Endothelial cell of umbilical vein (primary cell): ENCODE data around the gene SEC61A1. TPM values are rescaled to one million over a fixed set of nuclear protein-coding genes. Genes with fewer than 3 reads are reported as not detected.

Experiments
- BruUV-seq: library from RNA; stranded (reverse); fragments of 400-500 nt; replicated peaks from 2 replicates; lab custom pipeline; 2021; lab: Mats Ljungman, UMichigan
- CTCF ChIA-PET: fragments of 300-600, 350-600 bp; sonication (Branson Sonifier 250); formaldehyde crosslinking; loops from one replicate; lab custom pipeline; 2021; ENCODE audit warnings: antibody characterized with exemption, inconsistent platforms; lab: Charles Lee
- POLR2A ChIA-PET: fragments of 300-600, 350-600 bp; sonication (Branson Sonifier 250); formaldehyde crosslinking; loops from one replicate; lab custom pipeline; 2021; ENCODE audit warnings: antibody characterized with exemption, inconsistent platforms; lab: Charles Lee
- DNase-seq: peaks from one replicate; pipeline ENCODE4 v3.0.0-alpha.2; 2011; ENCODE audit warnings: low read depth, low spot score
- FAIRE-seq: peaks from 2 replicates; lab custom pipeline; 2011; peaks lifted over from hg19 to GRCh38; lab: Jason Lieb, UNC
- H2AFZ ChIP-seq: 2 replicates; pipeline ENCODE4 v1.6.0; 2012; ENCODE audit warnings: low read depth, low read length, control low read depth, inconsistent platforms
- H3K27ac ChIP-seq: 2 replicates; pipeline ENCODE4 v1.5.1; 2011; ENCODE audit warnings: low read depth, mild to moderate bottlenecking, control low read depth, low read length, moderate library complexity; ENCODE audit not compliant: insufficient read depth
- H3K27me3 ChIP-seq, 2 experiments: 2 replicates each; pipeline versions ENCODE4 v1.6.0 to v1.6.1; 2011; ENCODE audit warnings: low read length in 2 of 2, mixed read lengths in 1 of 2; ENCODE audit not compliant: control insufficient read depth in 2 of 2, insufficient read depth in 2 of 2
- H3K36me3 ChIP-seq, 2 experiments: 2 replicates in 1 of 2; 3 replicates in 1 of 2; pipeline ENCODE4 v1.5.1; 2011; ENCODE audit warnings: low read length in 2 of 2, mild to moderate bottlenecking in 1 of 2, moderate library complexity in 1 of 2; ENCODE audit not compliant: control insufficient read depth in 2 of 2, insufficient read depth in 2 of 2; ENCODE audit errors: extremely low read depth in 1 of 2
- H3K4me1 ChIP-seq: 3 replicates; pipeline ENCODE4 v1.5.1; 2011; ENCODE audit warnings: mild to moderate bottlenecking, low read length; ENCODE audit not compliant: control insufficient read depth, insufficient read depth; ENCODE audit errors: extremely low read depth
- H3K4me2 ChIP-seq: 2 replicates; pipeline ENCODE4 v1.6.1; 2011; ENCODE audit warnings: low read length, control low read depth, mixed read lengths; ENCODE audit not compliant: insufficient read depth
- H3K4me3 ChIP-seq, 3 experiments: fragments of 200-600 bp in 1 of 3; sonication (generic), shearing (Covaris generic) in 1 of 3; replicated peaks in 1 of 3; 2 replicates each; pipeline ENCODE4 v1.5.1; 2011 to 2016; ENCODE audit warnings: control low read depth in 3 of 3, low read length in 3 of 3, mild to moderate bottlenecking in 2 of 3, inconsistent platforms in 1 of 3, low read depth in 1 of 3, moderate library complexity in 1 of 3; ENCODE audit not compliant: insufficient read depth in 1 of 3
- H3K79me2 ChIP-seq: 2 replicates; pipeline ENCODE4 v1.6.0; 2012; ENCODE audit warnings: low read length, inconsistent platforms; ENCODE audit not compliant: control insufficient read depth, insufficient read depth
- H3K9ac ChIP-seq: replicated peaks from 2 replicates; pipeline ENCODE3; 2011; ENCODE audit warnings: low read length, control low read depth; ENCODE audit not compliant: insufficient read depth; ENCODE audit errors: extremely low read depth
- H3K9me1 ChIP-seq: replicated peaks from 3 replicates; pipeline ENCODE4 v1.6.0; 2011; ENCODE audit warnings: mild to moderate bottlenecking, low read length; ENCODE audit not compliant: control insufficient read depth, insufficient read depth; ENCODE audit errors: extremely low read depth
- H3K9me3 ChIP-seq: replicated peaks from 2 replicates; pipeline ENCODE4 v1.5.1; 2012; ENCODE audit warnings: low read length, inconsistent platforms; ENCODE audit not compliant: control insufficient read depth, insufficient read depth
- H4K20me1 ChIP-seq: replicated peaks from 2 replicates; pipeline ENCODE3; 2011; ENCODE audit warnings: mild to moderate bottlenecking, low read length; ENCODE audit not compliant: control insufficient read depth, insufficient read depth; ENCODE audit errors: extremely low read depth
- FOS ChIP-seq: IDR thresholded peaks from 2 replicates; pipeline ENCODE4 v1.6.1; 2011; ENCODE audit warnings: mild to moderate bottlenecking, low read length, moderate library complexity, borderline replicate concordance; ENCODE audit not compliant: insufficient read depth
- GATA2 ChIP-seq: IDR thresholded peaks from 2 replicates; pipeline ENCODE4 v1.7.0; 2011; ENCODE audit warnings: low read depth, mild to moderate bottlenecking, moderate library complexity, mixed read lengths, low read length; ENCODE audit not compliant: insufficient read length, insufficient read depth
- JUN ChIP-seq: IDR thresholded peaks from 2 replicates; pipeline ENCODE4 v1.6.1; 2011; ENCODE audit warnings: borderline replicate concordance, low read depth; ENCODE audit not compliant: insufficient read length, insufficient read depth
- MYC ChIP-seq: IDR thresholded peaks from one replicate; pipeline ENCODE4 v1.6.1; 2011; ENCODE audit warnings: mild to moderate bottlenecking, low read depth, low read length
- POLR2AphosphoS5 ChIP-seq: IDR thresholded peaks from 2 replicates; pipeline ENCODE4 v1.6.1; 2012; ENCODE audit warnings: low read depth, mild to moderate bottlenecking, control low read depth, low read length, moderate library complexity; ENCODE audit not compliant: insufficient read depth
- dilution Hi-C: fragments of 300-500 bp; cut with MboI; formaldehyde crosslinking; loops from one replicate; pipeline ENCODE4 v1.15.0; 2019; ENCODE audit warnings: low sequenced_read_pairs; ENCODE audit not compliant: extremely low pct_ligation_motif_present
- intact Hi-C: fragments of 100-400 bp; cut with micrococcal nuclease; formaldehyde crosslinking; loops from one replicate; pipeline ENCODE4 v1.10.0; 2022
- polyA plus RNA-seq, 4 experiments: library from polyadenylated mRNA; depleted of rRNA in 3 of 4; stranded (reverse) in 3 of 4; unstranded in 1 of 4; fragments of >200 nt; gene quantifications; 2 replicates each; pipeline versions ENCODE4 v1.2.1 to v1.2.3, GENCODE V29; 2011 to 2012; ENCODE audit warnings: missing spikeins in 1 of 4
- total RNA-seq: library from RNA; stranded (reverse); gene quantifications from 2 replicates; pipeline ENCODE4 v1.2.3, GENCODE V29; 2021
- TF ChIP-seq, protein P1 (sequence below), 2 donors: IDR thresholded peaks; 1 replicate in 1 of 2; 2 replicates in 1 of 2; pipeline ENCODE4 v1.5.1; 2011; ENCODE audit warnings: low read length in 2 of 2, mild to moderate bottlenecking in 2 of 2, moderate library complexity in 2 of 2, control low read depth in 1 of 2, inconsistent platforms in 1 of 2, low read depth in 1 of 2; ENCODE audit not compliant: insufficient read depth in 1 of 2; ENCODE audit errors: extremely low read depth in 1 of 2

The SEC61A1 gene
- total and polyA plus RNA-seq, 2 donors (not counting 3 experiments of a cell fraction or from before 2014, with no cell fraction given) = 307 to 312 TPM

DNA sequence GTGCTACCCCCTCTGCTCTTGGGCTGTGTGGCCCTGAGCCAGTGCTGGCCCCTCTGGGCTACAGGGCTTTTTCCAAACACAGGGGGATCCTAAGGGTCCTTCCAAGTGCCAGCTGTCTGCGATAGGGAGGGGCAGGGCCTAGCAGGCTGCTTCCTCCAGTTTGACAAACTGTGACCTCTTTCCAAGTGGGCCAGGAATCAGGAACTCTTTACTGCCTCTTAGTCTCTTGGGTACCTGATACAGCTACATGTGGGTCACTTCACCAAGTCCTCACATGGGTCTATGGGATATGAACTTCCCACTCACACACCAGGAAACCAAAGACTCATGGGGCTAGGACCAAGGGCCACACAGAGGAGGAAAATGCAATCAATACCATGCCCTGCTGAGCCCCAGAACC lies 25.4 kb downstream of the SEC61A1 start:
- dilution Hi-C loops = no loop called here
- Histone ChIP-seq H3K9me1 (no peaks in the 10 kb centered on the region), H3K27me3 (no peaks in the 10 kb centered on the region), H3K4me1 (peaks cover 44% of the 10 kb centered on the region), H2AFZ (no peak overlapping the region), H3K36me3 (peaks cover 0 to 15% of the 10 kb centered on the region in 2 experiments), H3K9me3 (no peaks in the 10 kb centered on the region), H3K27ac (peak overlapping the region; percentile 19), H3K79me2 (no peaks in the 10 kb centered on the region), H3K4me3 (no peak overlapping the region), H3K4me2 (no peak overlapping the region), H4K20me1 (no peaks in the 10 kb centered on the region), H3K9ac (peak overlapping the region; percentile 49)
- intact Hi-C loops = loop anchor here (2.0 to 5.0 kb wide), 2 partner anchors 45 to 405 kb away; partner anchors contain the start of gene RUVBL1
- ChIA-PET CTCF (interaction anchor here (1.0 to 2.6 kb wide), 2 partner anchors 18 to 55 kb away, joined by 3 to 32 read pairs; no protein-coding TSS in a partner anchor), POLR2A (no interaction called here)
- peak; percentile 40 for FAIRE-seq
- DNase-seq = no peak
- TF ChIP-seq FOS = no peak
- TF ChIP-seq, protein P1, sequence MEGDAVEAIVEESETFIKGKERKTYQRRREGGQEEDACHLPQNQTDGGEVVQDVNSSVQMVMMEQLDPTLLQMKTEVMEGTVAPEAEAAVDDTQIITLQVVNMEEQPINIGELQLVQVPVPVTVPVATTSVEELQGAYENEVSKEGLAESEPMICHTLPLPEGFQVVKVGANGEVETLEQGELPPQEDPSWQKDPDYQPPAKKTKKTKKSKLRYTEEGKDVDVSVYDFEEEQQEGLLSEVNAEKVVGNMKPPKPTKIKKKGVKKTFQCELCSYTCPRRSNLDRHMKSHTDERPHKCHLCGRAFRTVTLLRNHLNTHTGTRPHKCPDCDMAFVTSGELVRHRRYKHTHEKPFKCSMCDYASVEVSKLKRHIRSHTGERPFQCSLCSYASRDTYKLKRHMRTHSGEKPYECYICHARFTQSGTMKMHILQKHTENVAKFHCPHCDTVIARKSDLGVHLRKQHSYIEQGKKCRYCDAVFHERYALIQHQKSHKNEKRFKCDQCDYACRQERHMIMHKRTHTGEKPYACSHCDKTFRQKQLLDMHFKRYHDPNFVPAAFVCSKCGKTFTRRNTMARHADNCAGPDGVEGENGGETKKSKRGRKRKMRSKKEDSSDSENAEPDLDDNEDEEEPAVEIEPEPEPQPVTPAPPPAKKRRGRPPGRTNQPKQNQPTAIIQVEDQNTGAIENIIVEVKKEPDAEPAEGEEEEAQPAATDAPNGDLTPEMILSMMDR (IDR thresholded peaks at IDR 0.05; ENCODE audit: extremely low read depth in 1 of 2, insufficient read depth in 1 of 2, low read depth in 1 of 2, low read length in 2 of 2) = no peak
- no peak for TF ChIP-seq MYC
- no peak for TF ChIP-seq GATA2
- no peak for TF ChIP-seq JUN
- TF ChIP-seq POLR2AphosphoS5 = no peak
- BruUV-seq = no TSS peak
